ENCODE measurements around the gene MARK3.
A peak's percentile ranks its signal among the peaks of the same experiment; 100 is the strongest.

MARK3 gene

GRCh38 chr14:103385152-103385928 is at the start of gene MARK3:
Gene MARK3 (plus strand): TSS chr14:103385415. CDS start chr14:103386030, 615 bp downstream.
- DNase-seq (ENCODE audit: low spot score): peak; percentile 98

- no peak for DNase-seq (ENCODE audit: low spot score)
Measured at GRCh38 chr14:103336191-103336590, 49.0 kb upstream of the MARK3 start.

- DNase-seq (ENCODE audit: low spot score): peak; percentile 37
Measured at GRCh38 chr14:103337794-103338193, 47.4 kb upstream of the MARK3 start.

- peak; percentile 21 for DNase-seq (ENCODE audit: low spot score)
Measured at GRCh38 chr14:103339561-103339960, 45.7 kb upstream of the MARK3 start.

- no peak for DNase-seq (ENCODE audit: low spot score)
Measured at GRCh38 chr14:103340480-103341212, 44.6 kb upstream of the MARK3 start.

- peak; percentile 39 for DNase-seq (ENCODE audit: low spot score)
Measured at GRCh38 chr14:103341250-103342129, 43.7 kb upstream of the MARK3 start.

- DNase-seq (ENCODE audit: low spot score): peak; percentile 80
Measured at GRCh38 chr14:103343164-103343879, 41.9 kb upstream of the MARK3 start.

- DNase-seq (ENCODE audit: low spot score): no peak
Measured at GRCh38 chr14:103343905-103344797, 41.1 kb upstream of the MARK3 start.

- DNase-seq (ENCODE audit: low spot score): no peak
Measured at GRCh38 chr14:103346286-103346685, 38.9 kb upstream of the MARK3 start.

GRCh38 chr14:103347091-103347815 is 38.0 kb upstream of the MARK3 start:
- no peak for DNase-seq (ENCODE audit: low spot score)

- no peak for DNase-seq (ENCODE audit: low spot score)
Measured at GRCh38 chr14:103348154-103348553, 37.1 kb upstream of the MARK3 start.

GRCh38 chr14:103349982-103350381 is 35.2 kb upstream of the MARK3 start:
- DNase-seq (ENCODE audit: low spot score): no peak

GRCh38 chr14:103353362-103353761 is 31.9 kb upstream of the MARK3 start:
- peak; percentile 28 for DNase-seq (ENCODE audit: low spot score)

GRCh38 chr14:103354141-103354540 is 31.1 kb upstream of the MARK3 start:
- DNase-seq (ENCODE audit: low spot score): no peak

- DNase-seq (ENCODE audit: low spot score): peak; percentile 72
Measured at GRCh38 chr14:103356024-103356682, 29.1 kb upstream of the MARK3 start.

GRCh38 chr14:103357552-103357951 is 27.7 kb upstream of the MARK3 start:
- DNase-seq (ENCODE audit: low spot score): peak; percentile 35

GRCh38 chr14:103360548-103360947 is 24.7 kb upstream of the MARK3 start:
- DNase-seq (ENCODE audit: low spot score): peak; percentile 92

GRCh38 chr14:103361867-103362266 is 23.3 kb upstream of the MARK3 start:
- DNase-seq (ENCODE audit: low spot score): peak; percentile 39

GRCh38 chr14:103362780-103363179 is 22.4 kb upstream of the MARK3 start:
- DNase-seq (ENCODE audit: low spot score): peak; percentile 52

Data from hematopoietic multipotent progenitor cell treated with erythropoietin and hydrocortisone succinate and interleukin-3 and kit ligand, for 17 days (in vitro differentiated cells).